Progenitor cell of endocrine pancreas (in vitro differentiated cells): Measurements from ENCODE around the gene IRF4. TPM values are rescaled to one million over a fixed set of nuclear protein-coding genes. Genes with fewer than 3 reads are reported as not detected.

Source experiments
- DNase-seq: peaks from one replicate; pipeline ENCODE4 v3.0.0; 2021; ENCODE audit warnings: low spot score; ENCODE audit not compliant: unreplicated experiment
- H3K27ac Mint-ChIP-seq: 2 replicates; pipeline ENCODE4 v1.8.0; 2021; ENCODE audit warnings: mild to moderate bottlenecking, moderate library complexity, mixed read lengths
- H3K27me3 Mint-ChIP-seq: 2 replicates; pipeline ENCODE4 v1.8.0; 2021; ENCODE audit warnings: mixed read lengths
- H3K36me3 Mint-ChIP-seq: 2 replicates; pipeline ENCODE4 v1.8.0; 2022; ENCODE audit warnings: mixed read lengths; ENCODE audit not compliant: insufficient read depth
- H3K4me1 Mint-ChIP-seq: 2 replicates; pipeline ENCODE4 v1.8.0; 2021; ENCODE audit warnings: low read depth, mixed read lengths
- H3K4me3 Mint-ChIP-seq: 2 replicates; pipeline ENCODE4 v1.8.0; 2021; ENCODE audit warnings: low read depth, mild to moderate bottlenecking, moderate library complexity, mixed read lengths
- H3K9me3 Mint-ChIP-seq: 2 replicates; pipeline ENCODE4 v1.8.0; 2021; ENCODE audit warnings: low read depth, mixed read lengths
- total RNA-seq: library from RNA; stranded (reverse); gene quantifications from 2 replicates; pipeline ENCODE4 v1.2.1, GENCODE V29; 2021
- TF ChIP-seq, protein P1 (sequence below): fragments of 200-600 bp; sonication (generic); IDR thresholded peaks from one replicate; pipeline ENCODE4 v1.5.0; 2021; ENCODE audit warnings: antibody characterized with exemption, mild to moderate bottlenecking; ENCODE audit not compliant: unreplicated experiment

The IRF4 gene
- total RNA-seq, 1 donor from 2014 or later: not detected

DNA sequence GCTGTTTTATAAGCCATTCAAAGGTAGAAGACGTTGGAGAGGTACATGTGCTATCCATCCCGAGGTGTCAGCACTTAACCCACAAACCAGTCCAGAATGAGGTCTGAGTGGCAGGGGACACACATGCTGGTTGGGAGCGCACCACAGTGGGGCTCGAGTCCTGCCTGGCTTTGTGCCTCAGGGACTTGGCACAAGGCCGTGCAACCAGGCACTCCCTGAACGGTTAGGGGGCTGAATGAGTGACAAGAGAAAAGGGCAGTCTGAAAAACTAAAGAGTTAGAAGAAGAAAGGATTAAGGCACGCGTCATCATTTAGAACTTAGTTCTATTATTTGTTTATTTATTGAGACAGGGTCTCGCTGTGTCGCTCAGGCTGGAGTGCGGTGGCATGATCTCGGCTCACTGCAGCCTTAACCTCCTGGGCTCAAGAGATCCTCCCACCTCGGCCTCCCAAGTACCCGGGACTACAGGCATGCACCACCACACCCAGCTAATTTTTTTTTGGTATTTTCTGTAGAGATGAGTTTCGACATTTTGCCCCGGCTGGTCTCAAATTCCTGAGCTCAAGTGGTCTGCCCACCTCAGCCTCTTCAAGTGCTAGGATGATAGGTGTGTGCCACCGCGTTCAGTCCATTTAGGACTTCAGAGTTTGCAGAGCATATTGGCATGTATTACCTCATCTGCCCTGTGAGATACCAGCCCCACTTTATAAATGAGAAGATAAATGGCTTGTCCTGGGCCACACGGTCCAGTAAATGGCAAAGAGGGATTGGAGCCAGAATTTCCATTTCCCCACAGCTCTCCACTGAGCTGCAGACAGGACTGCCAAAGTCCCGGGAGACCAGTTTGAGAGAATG is 47.4 kb upstream of the IRF4 start:
- TF ChIP-seq, protein P1, sequence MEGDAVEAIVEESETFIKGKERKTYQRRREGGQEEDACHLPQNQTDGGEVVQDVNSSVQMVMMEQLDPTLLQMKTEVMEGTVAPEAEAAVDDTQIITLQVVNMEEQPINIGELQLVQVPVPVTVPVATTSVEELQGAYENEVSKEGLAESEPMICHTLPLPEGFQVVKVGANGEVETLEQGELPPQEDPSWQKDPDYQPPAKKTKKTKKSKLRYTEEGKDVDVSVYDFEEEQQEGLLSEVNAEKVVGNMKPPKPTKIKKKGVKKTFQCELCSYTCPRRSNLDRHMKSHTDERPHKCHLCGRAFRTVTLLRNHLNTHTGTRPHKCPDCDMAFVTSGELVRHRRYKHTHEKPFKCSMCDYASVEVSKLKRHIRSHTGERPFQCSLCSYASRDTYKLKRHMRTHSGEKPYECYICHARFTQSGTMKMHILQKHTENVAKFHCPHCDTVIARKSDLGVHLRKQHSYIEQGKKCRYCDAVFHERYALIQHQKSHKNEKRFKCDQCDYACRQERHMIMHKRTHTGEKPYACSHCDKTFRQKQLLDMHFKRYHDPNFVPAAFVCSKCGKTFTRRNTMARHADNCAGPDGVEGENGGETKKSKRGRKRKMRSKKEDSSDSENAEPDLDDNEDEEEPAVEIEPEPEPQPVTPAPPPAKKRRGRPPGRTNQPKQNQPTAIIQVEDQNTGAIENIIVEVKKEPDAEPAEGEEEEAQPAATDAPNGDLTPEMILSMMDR: no peak
- Mint-ChIP-seq H3K27me3 (no peaks in the 10 kb centered on the region), H3K9me3 (peaks cover 11% of the 10 kb centered on the region), H3K4me3 (no peak overlapping the region), H3K27ac (no peak overlapping the region), H3K4me1 (no peaks in the 10 kb centered on the region), H3K36me3 (peaks cover 10% of the 10 kb centered on the region)
- no peak for DNase-seq

DNA sequence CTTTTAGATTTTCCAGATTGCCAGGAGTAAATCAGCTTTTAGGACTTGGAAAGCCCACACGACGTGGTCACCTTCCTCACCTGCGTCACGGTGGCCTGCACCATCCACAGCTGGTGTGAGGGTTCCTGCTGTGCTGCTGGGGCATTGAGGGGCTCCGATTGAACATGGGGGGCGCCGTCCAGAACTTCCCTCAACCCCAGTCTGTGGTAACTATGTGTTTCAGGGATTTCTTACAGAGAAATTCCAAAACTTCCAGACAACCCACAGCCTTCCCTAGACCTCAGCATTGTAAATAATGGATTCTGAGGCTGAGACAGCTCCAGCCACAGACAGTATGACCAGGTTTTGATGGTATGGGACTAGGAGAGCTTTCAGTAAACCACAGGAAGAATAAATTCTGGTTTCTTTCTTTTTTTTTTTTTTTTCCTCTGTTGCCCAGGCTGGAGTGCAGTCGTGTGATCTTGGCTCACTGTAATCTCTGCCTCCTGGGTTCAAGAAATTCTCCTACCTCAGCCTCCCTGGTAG is 46.7 kb upstream of the IRF4 start:
- DNase-seq: no peak
- H3K9me3 Mint-ChIP-seq: peaks cover 13% of the 10 kb centered on the region
- H3K4me3 Mint-ChIP-seq: no peak overlapping the region
- TF ChIP-seq, protein P1: no peak
- peaks cover 13% of the 10 kb centered on the region for H3K36me3 Mint-ChIP-seq
- H3K4me1 Mint-ChIP-seq: no peaks in the 10 kb centered on the region
- H3K27me3 Mint-ChIP-seq: no peaks in the 10 kb centered on the region
- H3K27ac Mint-ChIP-seq: no peak overlapping the region

- TF ChIP-seq, protein P1: no peak
- H3K4me1 Mint-ChIP-seq: no peaks in the 10 kb centered on the region
- H3K4me3 Mint-ChIP-seq: no peak overlapping the region
- peaks cover 19% of the 10 kb centered on the region for H3K9me3 Mint-ChIP-seq
- no peak for DNase-seq
- H3K36me3 Mint-ChIP-seq: peaks cover 14% of the 10 kb centered on the region
- H3K27ac Mint-ChIP-seq: no peak overlapping the region
- H3K27me3 Mint-ChIP-seq: no peaks in the 10 kb centered on the region
Observed at GRCh38 chr6:345747-346385, 45.7 kb upstream of the IRF4 start.

- peaks cover 16% of the 10 kb centered on the region for H3K36me3 Mint-ChIP-seq
- no peaks in the 10 kb centered on the region for H3K4me1 Mint-ChIP-seq
- no peak overlapping the region for H3K27ac Mint-ChIP-seq
- no peak overlapping the region for H3K4me3 Mint-ChIP-seq
- no peak for DNase-seq
- TF ChIP-seq, protein P1: no peak
- peaks cover 22% of the 10 kb centered on the region for H3K9me3 Mint-ChIP-seq
- no peaks in the 10 kb centered on the region for H3K27me3 Mint-ChIP-seq
Observed at GRCh38 chr6:346386-347030, 45.0 kb upstream of the IRF4 start.

DNA sequence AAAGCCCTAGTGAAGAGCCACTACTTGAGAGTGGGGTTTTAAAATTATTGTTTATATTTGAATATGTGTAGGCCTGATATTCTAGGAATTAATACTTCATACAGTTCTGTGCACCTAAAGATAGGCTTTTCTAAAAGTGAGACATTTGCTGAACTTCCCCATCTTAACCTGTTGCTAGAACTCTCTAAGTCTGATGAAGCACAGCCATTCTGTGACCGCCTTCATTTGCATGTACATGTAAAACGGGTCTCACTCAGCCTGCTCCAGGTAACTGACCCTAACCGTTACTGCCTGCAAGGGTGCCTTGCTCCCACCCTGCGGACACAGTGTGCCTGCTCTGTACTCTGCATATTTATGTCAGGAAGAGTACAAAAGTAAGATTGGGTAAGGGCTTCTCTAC is 44.3 kb upstream of the IRF4 start:
- TF ChIP-seq, protein P1: no peak
- no peaks in the 10 kb centered on the region for H3K4me1 Mint-ChIP-seq
- DNase-seq: no peak
- peaks cover 22% of the 10 kb centered on the region for H3K9me3 Mint-ChIP-seq
- peaks cover 16% of the 10 kb centered on the region for H3K36me3 Mint-ChIP-seq
- no peak overlapping the region for H3K4me3 Mint-ChIP-seq
- no peak overlapping the region for H3K27ac Mint-ChIP-seq
- no peaks in the 10 kb centered on the region for H3K27me3 Mint-ChIP-seq
